HG02763 (cell line): Measurements from ENCODE around the gene HOXC9.

ENCODE experiments used
- ATAC-seq: cut with Tn5 transposase; IDR thresholded peaks from one replicate; pipeline ENCODE4 v1.9.1; 2021; ENCODE audit warnings: mild to moderate bottlenecking, moderate library complexity; ENCODE audit not compliant: unreplicated experiment

Gene HOXC9

DNA sequence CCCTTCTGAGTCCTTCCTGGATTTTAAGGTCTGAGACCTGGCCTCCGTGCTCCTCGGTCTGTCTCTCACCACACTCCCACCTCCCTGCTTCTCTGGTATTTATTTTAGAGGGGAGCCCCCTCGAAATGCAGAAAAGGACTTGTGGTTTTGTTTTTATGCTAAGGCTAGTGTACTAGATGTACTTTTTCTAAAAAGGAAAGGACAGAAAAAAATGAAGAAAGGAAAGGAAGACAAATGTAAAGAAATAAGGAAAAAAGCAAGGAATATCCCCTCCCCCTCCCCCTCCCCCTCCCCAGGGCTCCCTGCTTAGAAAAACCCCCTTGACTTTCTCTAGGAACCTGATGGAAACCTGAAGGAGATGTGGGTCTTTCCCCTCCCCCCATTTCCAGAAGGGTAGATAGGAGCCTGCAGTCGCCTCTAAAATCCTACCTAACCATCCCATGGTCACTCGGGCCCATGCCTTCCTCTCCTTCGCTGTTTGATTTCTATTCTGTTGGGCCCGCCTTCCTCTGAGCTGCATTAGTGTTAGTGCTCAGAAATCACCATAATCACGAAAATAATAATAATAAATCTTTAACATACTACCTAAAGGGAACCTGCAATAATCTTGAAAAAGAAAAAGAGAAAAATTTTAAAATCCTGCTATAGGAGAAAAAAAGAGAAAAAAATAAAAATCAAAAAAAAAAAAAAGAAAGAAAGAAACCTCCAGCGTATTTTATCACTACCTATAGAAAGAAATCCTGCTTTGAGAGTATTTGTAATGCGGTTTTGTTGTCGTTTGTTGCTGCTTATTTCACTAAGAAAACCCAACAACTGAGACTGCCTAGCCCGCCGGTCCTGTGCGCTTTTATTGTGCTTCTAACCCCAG is 11.9 kb downstream of the HOXC9 start:
- no peak for ATAC-seq

- ATAC-seq: no peak
Measured at GRCh38 chr12:54012631-54013409, 12.9 kb downstream of the HOXC9 start.

DNA sequence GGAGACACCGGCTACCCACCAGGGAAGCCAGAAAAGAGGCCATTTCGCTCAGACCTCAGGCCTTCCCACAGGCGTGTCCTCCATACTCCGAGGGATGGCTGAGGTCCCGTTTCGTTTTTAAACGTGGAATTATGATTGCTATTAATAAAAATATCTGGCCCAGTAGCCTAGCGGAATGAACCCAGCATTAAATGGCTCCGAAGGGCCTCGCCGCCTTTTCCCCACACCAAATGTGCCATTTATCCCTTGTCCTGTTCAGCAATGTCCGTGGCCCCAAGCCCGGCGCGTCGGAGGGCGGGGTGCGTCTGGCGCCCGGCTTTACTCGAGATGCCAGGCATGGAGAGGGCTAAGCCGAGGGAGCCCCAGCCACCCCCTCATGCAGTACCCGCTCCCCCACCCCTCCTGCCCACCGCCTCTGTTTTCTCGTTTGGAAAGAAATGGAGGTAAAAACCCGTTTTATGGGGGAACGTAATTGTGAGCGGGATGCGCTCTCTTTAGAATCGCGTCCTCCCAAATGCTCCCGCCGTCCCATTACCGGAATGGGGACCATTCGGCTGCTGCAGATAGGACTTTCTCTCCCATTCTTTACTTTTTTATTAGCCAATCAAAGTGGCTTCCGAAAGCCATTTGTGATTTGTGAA is 14.5 kb downstream of the HOXC9 start:
- no peak for ATAC-seq

DNA sequence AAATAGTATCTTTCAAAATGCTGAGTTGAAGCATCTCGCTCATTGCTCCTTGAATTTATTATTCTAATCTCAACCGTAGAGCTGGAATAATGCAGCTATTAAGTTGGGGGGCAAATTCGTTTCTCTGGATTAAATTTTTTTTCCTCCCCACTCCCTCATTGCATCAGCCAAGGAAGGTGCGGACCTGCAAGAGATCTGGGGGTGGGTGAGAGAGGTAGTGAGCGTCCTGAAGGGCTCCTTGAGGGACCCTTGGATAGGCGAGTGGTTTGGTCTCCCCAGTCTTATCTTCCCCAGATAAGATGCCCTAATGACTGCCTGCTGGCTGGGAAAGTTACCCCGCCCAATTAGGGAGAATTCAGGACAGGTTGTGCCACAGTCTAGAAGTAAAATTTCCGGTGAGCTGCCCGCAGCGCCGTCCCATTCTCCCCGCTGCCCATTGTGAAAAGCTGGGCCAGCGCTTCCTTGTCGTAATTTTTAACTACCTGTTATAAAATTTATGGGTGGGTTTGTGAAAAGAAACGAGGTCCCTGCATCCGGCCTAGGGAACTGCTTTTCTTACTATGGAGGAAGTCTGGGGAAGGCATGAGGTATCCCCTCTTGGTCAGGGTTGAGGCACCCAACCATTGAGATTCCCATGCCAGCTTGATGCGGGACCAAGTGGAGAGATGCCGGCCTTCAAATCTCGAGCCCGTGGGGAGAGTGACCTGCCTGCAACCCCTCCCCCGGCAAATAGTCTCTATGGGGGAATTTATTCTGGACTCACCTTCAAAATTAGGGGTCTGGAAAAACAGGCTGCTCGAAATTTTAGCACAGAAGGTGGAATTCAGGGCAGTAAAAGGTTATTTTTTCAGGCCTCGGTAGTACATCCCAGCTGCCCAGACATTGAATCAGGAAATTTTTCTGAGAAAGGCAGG is 15.3 kb downstream of the HOXC9 start:
- ATAC-seq: no peak

GRCh38 chr12:54016051-54016450 is 16.1 kb downstream of the HOXC9 start:
- no peak for ATAC-seq

GRCh38 chr12:54016478-54016964 is 16.6 kb downstream of the HOXC9 start:
- ATAC-seq: no peak

- ATAC-seq: peak; percentile 26
Measured at GRCh38 chr12:54017027-54017788, 17.2 kb downstream of the HOXC9 start.

- peak; percentile 69 for ATAC-seq
Measured at GRCh38 chr12:54017878-54018467, 18.0 kb downstream of the HOXC9 start.

DNA sequence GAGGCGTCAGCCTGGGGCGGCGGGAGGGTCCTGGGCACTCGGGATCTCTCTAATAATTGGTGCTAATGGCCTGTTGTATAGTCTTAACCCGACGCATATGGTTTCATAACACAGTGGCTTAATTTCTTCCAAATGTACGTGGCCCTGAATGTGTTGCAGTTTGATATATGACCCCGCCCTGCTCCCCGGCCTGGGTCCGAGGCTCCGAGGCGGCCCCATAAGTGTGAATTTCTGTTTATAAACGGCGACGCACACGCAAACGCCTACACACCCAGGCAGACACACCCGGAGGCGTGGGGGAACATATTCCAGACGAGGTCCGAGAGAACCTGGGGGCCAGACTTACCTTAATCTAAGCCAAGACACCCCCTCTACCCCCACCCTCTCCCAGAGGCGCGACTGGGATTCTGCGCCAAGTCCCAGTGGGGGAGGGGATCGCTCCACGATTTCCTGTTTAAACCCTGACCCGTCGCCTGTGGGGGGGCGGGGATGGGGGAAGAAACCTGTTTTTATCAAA is 18.6 kb downstream of the HOXC9 start:
- no peak for ATAC-seq

GRCh38 chr12:54019091-54019811 is 19.3 kb downstream of the HOXC9 start:
- no peak for ATAC-seq

- ATAC-seq: no peak
Measured at GRCh38 chr12:54019924-54020590, 20.1 kb downstream of the HOXC9 start.

DNA sequence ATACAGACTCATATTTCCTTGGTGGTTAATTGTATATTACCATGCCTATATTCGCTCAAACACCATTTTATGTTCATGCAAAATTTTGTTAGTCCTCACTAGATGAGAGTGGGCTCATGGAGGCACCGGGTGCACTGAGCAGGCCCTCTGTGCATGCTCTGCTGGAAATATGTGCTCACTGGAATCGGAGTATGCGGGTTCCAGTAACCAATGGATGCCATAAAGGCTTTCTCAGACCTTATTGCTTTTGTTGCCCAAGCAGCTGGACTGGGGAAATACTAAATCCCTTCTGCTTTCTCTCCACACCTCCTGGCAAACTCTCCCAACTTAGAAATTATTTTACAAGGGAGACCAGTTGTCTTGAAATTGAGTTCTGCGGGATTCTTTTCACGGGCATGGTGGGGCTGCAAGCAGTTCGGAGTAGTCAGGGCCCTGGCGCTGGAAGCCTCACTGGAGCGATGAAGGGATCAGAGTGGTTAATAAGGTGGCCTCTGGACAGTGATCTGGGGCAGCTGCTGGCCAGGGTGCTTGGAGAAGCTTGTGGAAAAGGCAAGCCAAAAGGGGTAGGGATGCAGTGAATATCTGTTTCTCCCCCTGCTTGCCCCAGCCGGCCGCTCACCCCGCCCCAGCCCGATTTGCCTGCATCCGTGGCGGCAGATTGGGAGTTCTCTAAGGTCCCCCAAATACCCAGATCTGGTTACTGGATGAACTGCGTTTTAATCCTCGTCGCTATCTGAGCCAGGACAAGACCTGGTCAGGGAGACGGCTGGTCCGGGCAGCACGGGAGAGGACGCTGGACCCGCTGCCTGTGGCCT is 20.8 kb downstream of the HOXC9 start:
- ATAC-seq: no peak

DNA sequence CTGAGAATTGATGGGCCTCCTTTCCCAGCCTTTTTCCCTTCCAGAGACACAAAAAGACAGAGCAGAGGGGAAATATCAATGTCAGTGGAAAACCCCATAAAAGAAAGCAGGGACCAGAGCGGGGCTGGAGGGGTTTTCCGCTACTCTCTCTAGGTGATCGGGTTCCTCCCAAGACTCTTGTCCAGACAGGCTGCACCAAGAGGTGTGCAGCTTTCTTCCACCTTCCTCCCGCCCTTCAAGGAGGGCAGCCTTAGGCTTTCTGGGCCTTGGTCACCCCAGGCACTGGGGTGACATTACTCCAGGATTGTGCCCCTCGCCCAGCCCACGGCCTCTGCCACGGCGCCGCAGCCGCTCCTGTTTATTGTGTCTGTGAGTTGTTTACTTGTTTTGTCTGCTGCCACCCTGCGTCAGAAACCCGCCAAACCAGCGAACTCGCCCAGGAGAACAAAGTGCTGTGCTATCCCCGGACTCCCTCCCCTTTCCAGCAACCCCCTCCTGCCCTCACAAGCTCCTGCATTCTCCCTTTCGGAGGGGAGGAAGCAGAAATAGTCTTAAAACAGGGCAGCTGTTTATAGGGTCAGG is 21.6 kb downstream of the HOXC9 start:
- no peak for ATAC-seq

- ATAC-seq: no peak
Measured at GRCh38 chr12:54022960-54023884, 23.3 kb downstream of the HOXC9 start.

DNA sequence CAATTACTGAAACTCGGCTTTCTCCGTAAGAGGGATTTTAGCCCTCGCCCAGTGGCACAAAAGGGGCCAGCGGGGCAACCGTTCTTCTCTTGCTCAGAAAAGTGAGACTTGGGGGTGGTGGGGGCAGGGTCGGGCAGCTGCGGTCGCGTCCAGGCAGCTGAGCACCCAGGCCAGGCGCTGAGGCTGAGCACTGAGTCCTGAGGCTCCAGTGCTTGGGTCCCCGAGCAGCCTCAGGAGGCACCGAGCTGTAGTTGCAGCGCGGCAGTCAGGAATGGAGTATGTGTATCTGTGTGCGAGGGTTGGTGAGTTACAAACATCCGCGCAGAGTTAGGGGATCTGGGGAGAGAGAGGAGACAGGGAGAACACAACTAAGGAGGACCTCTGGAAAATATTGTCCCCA is 24.2 kb downstream of the HOXC9 start:
- no peak for ATAC-seq
